H1 (cell line): ENCODE results near the gene POLR1B. TPM values are rescaled to one million over a fixed set of nuclear protein-coding genes. Genes with fewer than 3 reads are reported as not detected.

ENCODE experiments used
- CTCF ChIA-PET: fragments of 300-600 bp; sonication (Branson Sonifier 250); formaldehyde crosslinking; loops from one replicate; lab custom pipeline; 2021; ENCODE audit not compliant: partially characterized antibody; lab: Charles Lee
- POLR2A ChIA-PET: fragments of 300-600 bp; sonication (Branson Sonifier 250); formaldehyde crosslinking; loops from one replicate; lab custom pipeline; 2021; ENCODE audit warnings: inconsistent platforms; ENCODE audit not compliant: partially characterized antibody; lab: Charles Lee
- DNase-seq, 2 experiments: peaks; one replicate each; pipeline versions ENCODE4 v3.0.0 to v3.0.0-alpha.2; 2010 to 2022; ENCODE audit warnings: low spot score in 2 of 2, low read depth in 1 of 2, mixed read lengths in 1 of 2
- FAIRE-seq: peaks from 2 replicates; lab custom pipeline; 2011; peaks lifted over from hg19 to GRCh38; lab: Jason Lieb, UNC
- H2AFZ ChIP-seq: 2 replicates; pipeline ENCODE4 v1.8.1; 2012; ENCODE audit warnings: low read length, inconsistent platforms
- H2AK5ac ChIP-seq: 2 replicates; pipeline ENCODE4 v1.6.1; 2013; ENCODE audit warnings: low read depth, low read length
- H2BK120ac ChIP-seq: replicated peaks from 2 replicates; pipeline ENCODE3; 2013; ENCODE audit warnings: low read depth, low read length, inconsistent platforms
- H2BK12ac ChIP-seq: 2 replicates; pipeline ENCODE4 v1.6.1; 2013; ENCODE audit warnings: low read depth, low read length
- H2BK15ac ChIP-seq: 2 replicates; pipeline ENCODE4 v1.6.1; 2013; ENCODE audit warnings: low read length
- H2BK20ac ChIP-seq: 2 replicates; pipeline ENCODE4 v1.6.1; 2013; ENCODE audit warnings: low read length
- H2BK5ac ChIP-seq: 2 replicates; pipeline ENCODE4 v1.6.1; 2013; ENCODE audit warnings: low read depth, low read length
- H3K14ac ChIP-seq: 2 replicates; pipeline ENCODE4 v1.6.1; 2013; ENCODE audit warnings: inconsistent platforms; ENCODE audit not compliant: insufficient read length
- H3K18ac ChIP-seq: 2 replicates; pipeline ENCODE4 v1.6.1; 2013; ENCODE audit warnings: low read length; ENCODE audit errors: extremely low read depth
- H3K23ac ChIP-seq: 2 replicates; pipeline ENCODE4 v1.6.1; 2013; ENCODE audit warnings: inconsistent platforms; ENCODE audit not compliant: insufficient read length
- H3K23me2 ChIP-seq: 2 replicates; pipeline ENCODE4 v1.6.1; 2013; ENCODE audit warnings: low read depth, low read length
- H3K27ac ChIP-seq: 2 replicates; pipeline ENCODE4 v1.6.1; 2011; ENCODE audit warnings: low read depth, low read length, inconsistent platforms
- H3K27me3 ChIP-seq, 4 experiments: replicated peaks in 1 of 4; 1 replicate in 1 of 4; 2 replicates in 3 of 4; pipeline versions ENCODE4 v1.6.1 to v1.8.1; 2011 to 2013; ENCODE audit warnings: low read length in 3 of 4, mild to moderate bottlenecking in 3 of 4, inconsistent platforms in 2 of 4, mixed read lengths in 2 of 4, moderate library complexity in 1 of 4; ENCODE audit not compliant: control insufficient read depth in 3 of 4, insufficient read depth in 3 of 4; ENCODE audit errors: extremely low read depth in 1 of 4
- H3K36me3 ChIP-seq, 4 experiments: 2 replicates each; pipeline versions ENCODE4 v1.6.1 to v1.8.1; 2011 to 2013; ENCODE audit warnings: mild to moderate bottlenecking in 4 of 4, low read length in 3 of 4, moderate library complexity in 2 of 4, control low read depth in 1 of 4, inconsistent platforms in 1 of 4; ENCODE audit not compliant: insufficient read depth in 4 of 4, control insufficient read depth in 2 of 4
- H3K4ac ChIP-seq: replicated peaks from 2 replicates; pipeline ENCODE3; 2013; ENCODE audit warnings: low read length, low read depth, mixed read lengths, inconsistent platforms; ENCODE audit not compliant: insufficient read length
- H3K4me1 ChIP-seq, 4 experiments: replicated peaks in 1 of 4; 1 replicate in 1 of 4; 2 replicates in 3 of 4; pipeline versions ENCODE4 v1.6.1 to v1.8.1; 2011 to 2013; ENCODE audit warnings: low read length in 3 of 4, inconsistent platforms in 2 of 4, mixed read lengths in 1 of 4; ENCODE audit not compliant: insufficient read depth in 4 of 4, control insufficient read depth in 3 of 4
- H3K4me2 ChIP-seq, 2 experiments: 2 replicates each; pipeline versions ENCODE4 v1.6.1 to v1.8.1; 2011 to 2013; ENCODE audit warnings: low read depth in 2 of 2, low read length in 2 of 2, control low read depth in 1 of 2, inconsistent platforms in 1 of 2, mild to moderate bottlenecking in 1 of 2; ENCODE audit not compliant: insufficient read depth in 1 of 2
- H3K4me3 ChIP-seq, 4 experiments: fragments of 200-600, 300-600 bp in 1 of 4; sonication (generic), shearing (Covaris generic), sonication (Bioruptor Twin) in 1 of 4; 2 replicates each; pipeline versions ENCODE4 v1.5.1 to v1.8.1; 2011 to 2016; ENCODE audit warnings: low read length in 4 of 4, low read depth in 3 of 4, control low read depth in 2 of 4, inconsistent platforms in 2 of 4, mild to moderate bottlenecking in 2 of 4, mixed read lengths in 1 of 4, moderate library complexity in 1 of 4; ENCODE audit not compliant: insufficient read depth in 2 of 4; ENCODE audit errors: extremely low read depth in 1 of 4
- H3K56ac ChIP-seq: replicated peaks from 2 replicates; pipeline ENCODE3; 2013; ENCODE audit warnings: low read depth, mild to moderate bottlenecking, mixed read lengths, low read length, inconsistent platforms; ENCODE audit not compliant: insufficient read length
- H3K79me1 ChIP-seq: 2 replicates; pipeline ENCODE4 v1.6.1; 2013; ENCODE audit warnings: low read depth, low read length, control low read depth
- H3K79me2 ChIP-seq, 2 experiments: 2 replicates each; pipeline versions ENCODE4 v1.6.1 to v1.8.1; 2012 to 2013; ENCODE audit warnings: low read length in 2 of 2, mild to moderate bottlenecking in 2 of 2, inconsistent platforms in 1 of 2; ENCODE audit not compliant: insufficient read depth in 2 of 2, control insufficient read depth in 1 of 2
- H3K9ac ChIP-seq, 4 experiments: replicated peaks in 1 of 4; 1 replicate in 1 of 4; 2 replicates in 3 of 4; pipeline versions ENCODE4 v1.6.1 to v1.8.1; 2011 to 2013; ENCODE audit warnings: low read depth in 3 of 4, low read length in 3 of 4, control low read depth in 2 of 4, mild to moderate bottlenecking in 2 of 4, moderate library complexity in 2 of 4, inconsistent platforms in 1 of 4; ENCODE audit errors: extremely low read depth in 1 of 4
- H3K9me3 ChIP-seq, 2 experiments: 2 replicates each; pipeline versions ENCODE4 v1.6.1 to v1.8.1; 2012 to 2013; ENCODE audit warnings: mild to moderate bottlenecking in 2 of 2, moderate library complexity in 2 of 2, control low read depth in 1 of 2, inconsistent platforms in 1 of 2, low read depth in 1 of 2, low read length in 1 of 2, mixed read lengths in 1 of 2; ENCODE audit not compliant: insufficient read depth in 2 of 2
- H4K20me1 ChIP-seq, 2 experiments: replicated peaks in 1 of 2; 2 replicates each; pipeline versions ENCODE3 to v1.8.1; 2011 to 2013; ENCODE audit warnings: inconsistent platforms in 2 of 2, low read length in 2 of 2, mild to moderate bottlenecking in 1 of 2; ENCODE audit not compliant: insufficient read depth in 2 of 2, control insufficient read depth in 1 of 2
- H4K5ac ChIP-seq: 2 replicates; pipeline ENCODE4 v1.6.1; 2013; ENCODE audit warnings: low read length, low read depth, mixed read lengths, inconsistent platforms; ENCODE audit not compliant: insufficient read length
- H4K8ac ChIP-seq: 2 replicates; pipeline ENCODE4 v1.8.0; 2013; ENCODE audit warnings: mild to moderate bottlenecking, moderate library complexity, low read length, inconsistent platforms; ENCODE audit not compliant: insufficient read depth; ENCODE audit errors: extremely low read depth
- H4K91ac ChIP-seq: replicated peaks from 2 replicates; pipeline ENCODE3; 2013; ENCODE audit warnings: low read length, mixed read lengths, inconsistent platforms; ENCODE audit not compliant: insufficient read length
- TBP ChIP-seq: IDR thresholded peaks from 2 replicates; pipeline ENCODE4 v1.6.1; 2011; ENCODE audit warnings: low read depth, low read length, improper control_type of control experiment
- WGBS, 2 experiments: shearing (Covaris generic) in 1 of 2; methylation state at CpG; one replicate each; pipeline versions ENCODE4 v1.1.6 to v1.1.7; 2013 to 2015; ENCODE audit warnings: low lambda C conversion rate in 2 of 2, mixed read lengths in 2 of 2, inconsistent platforms in 1 of 2, low coverage in 1 of 2, missing lambda C conversion rate in 1 of 2; ENCODE audit not compliant: insufficient replicate concordance in 2 of 2, insufficient coverage in 1 of 2, insufficient read length in 1 of 2; ENCODE audit errors: extremely low coverage in 1 of 2, missing lambda C conversion rate in 1 of 2; 5-methylcytosine and 5-hydroxymethylcytosine counted together
- polyA plus RNA-seq, 7 experiments: library from polyadenylated mRNA; depleted of rRNA in 3 of 7; stranded (reverse) in 5 of 7; unstranded in 2 of 7; fragments of >200 nt in 5 of 7; fragments of 200-250 nt in 2 of 7; gene quantifications; 1 replicate in 5 of 7; 2 replicates in 1 of 7; 4 replicates in 1 of 7; pipeline versions ENCODE4 v1.2.1 to v1.2.3, GENCODE V29; 2011 to 2013; ENCODE audit warnings: missing spikeins in 2 of 7, mixed read lengths in 2 of 7
- total RNA-seq: library from RNA; stranded (reverse); fragmentation: NEBNext Ultra II Directional; extraction: Animal tissue kit (Norgen Biotek cat#: 25700); gene quantifications from 2 replicates; pipeline ENCODE4 v1.2.1, GENCODE V29; 2021

Gene POLR1B
- total and polyA plus RNA-seq, 2 of the 8 experiments (the other 6 are each of a cell fraction or from before 2014, with no cell fraction given) = 24.3 to 69.4 TPM

- H2AFZ ChIP-seq = peak overlapping the region; percentile 80
- no peak for DNase-seq
- no peak for TF ChIP-seq TBP
Observed at GRCh38 chr2:112542984-112543661, 858 bp downstream of the POLR1B start.

More at GRCh38 chr2:112542984-112543661, 858 bp downstream of the POLR1B start:
- no peak overlapping the region for H3K14ac ChIP-seq
- 0 out of 2 replicates have a peak overlapping the region, but pooled peaks have one; percentile 96 for H3K27ac ChIP-seq
- no peaks in the 10 kb centered on the region; the same call in 1 of the 2 replicates for H3K79me1 ChIP-seq
- H2BK12ac ChIP-seq = no peak overlapping the region
- FAIRE-seq = no peak
- H3K36me3 ChIP-seq = peaks cover 5 to 20% (median 13%) of the 10 kb centered on the region in 4 experiments
- H2AK5ac ChIP-seq = 0 out of 2 replicates have a peak overlapping the region, but pooled peaks have one; percentile 12
- H3K4ac ChIP-seq = no peak overlapping the region
- H3K4me1 ChIP-seq = peaks cover 0 to 5% (median 3%) of the 10 kb centered on the region in 4 experiments; a peak in 2 of 7 replicates
- H2BK20ac ChIP-seq = no peak overlapping the region
- peaks cover 4 to 5% of the 10 kb centered on the region in 2 experiments for H4K20me1 ChIP-seq
- ChIA-PET POLR2A (interaction anchor here (1.0 to 2.3 kb wide), 2 partner anchors 34 to 40 kb away, joined by 3 to 5 read pairs; no protein-coding TSS in a partner anchor), CTCF (no interaction called here)
- H4K8ac ChIP-seq = no peak overlapping the region
- 8% methylated on average over 18 of the region's 18 CpGs; no CpG with 5 or more reads in 1 of the 2 experiments for WGBS, 2 experiments
- H3K18ac ChIP-seq = no peak overlapping the region
- H3K23me2 ChIP-seq = peaks cover 9% of the 10 kb centered on the region
- no peak overlapping the region for H3K23ac ChIP-seq
- no peak overlapping the region for H2BK15ac ChIP-seq
- no peak overlapping the region for H3K56ac ChIP-seq
- peak overlapping the region; percentile 41 to 94 (median 90) for H3K9ac ChIP-seq
- H3K4me3 ChIP-seq = peak overlapping the region; percentile 94 to 98 (median 97)
- no peak overlapping the region for H4K91ac ChIP-seq
- H2BK120ac ChIP-seq = no peak overlapping the region
- no peak overlapping the region for H2BK5ac ChIP-seq
- peaks cover 15 to 47% of the 10 kb centered on the region in 2 experiments for H3K79me2 ChIP-seq
- no peaks in the 10 kb centered on the region for H3K9me3 ChIP-seq
- peak overlapping the region; percentile 79 to 100 for H3K4me2 ChIP-seq
- H3K27me3 ChIP-seq = no peaks in the 10 kb centered on the region; a peak in 1 of 7 replicates
- no peak overlapping the region for H4K5ac ChIP-seq
